Measurements from ENCODE around the gene ZDHHC13. TPM values are rescaled to one million over a fixed set of nuclear protein-coding genes. Genes with fewer than 3 reads are reported as not detected.

The ZDHHC13 gene
- total RNA-seq, 1 donor from 2014 or later: 31.9 TPM

DNA sequence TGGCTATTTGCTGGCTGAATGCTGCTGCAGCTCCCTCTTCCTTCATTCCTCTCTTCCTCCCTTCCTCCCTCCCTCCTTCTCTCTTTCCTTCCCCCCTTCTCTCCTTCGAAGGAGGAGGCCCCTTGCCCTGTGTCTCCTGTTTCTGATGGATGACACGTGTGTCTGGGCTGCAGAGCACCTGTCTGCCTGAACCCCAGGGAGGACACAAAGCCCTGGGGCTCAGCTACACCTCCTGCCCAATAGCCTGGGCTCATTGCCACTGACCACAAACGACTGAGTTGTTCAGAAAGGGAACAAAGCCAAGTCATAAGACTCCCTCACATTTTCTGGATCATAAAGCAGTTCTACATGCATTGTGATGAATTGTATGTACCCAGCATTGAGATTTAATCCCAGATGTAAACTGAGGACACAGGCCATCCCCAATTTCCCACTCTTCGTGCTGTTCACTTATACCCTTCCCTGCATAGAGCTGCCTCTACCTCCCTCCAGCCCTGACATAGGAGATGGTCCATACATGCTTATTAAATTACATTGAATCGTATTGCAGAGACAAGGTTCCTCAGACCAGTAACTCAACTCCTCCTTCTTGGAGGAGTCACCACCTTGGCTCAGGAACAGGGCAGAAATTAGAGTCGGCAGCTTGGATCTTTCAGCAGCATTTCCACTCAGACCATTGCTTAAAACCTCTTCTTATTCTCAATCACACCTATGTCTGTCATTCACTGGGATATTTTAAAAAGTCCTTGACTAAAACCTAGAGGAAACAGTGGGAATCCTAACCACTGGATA lies 83.6 kb downstream of the ZDHHC13 start:
- DNase-seq (ENCODE audit: extremely low read depth, low read depth, low spot score): no peak

DNA sequence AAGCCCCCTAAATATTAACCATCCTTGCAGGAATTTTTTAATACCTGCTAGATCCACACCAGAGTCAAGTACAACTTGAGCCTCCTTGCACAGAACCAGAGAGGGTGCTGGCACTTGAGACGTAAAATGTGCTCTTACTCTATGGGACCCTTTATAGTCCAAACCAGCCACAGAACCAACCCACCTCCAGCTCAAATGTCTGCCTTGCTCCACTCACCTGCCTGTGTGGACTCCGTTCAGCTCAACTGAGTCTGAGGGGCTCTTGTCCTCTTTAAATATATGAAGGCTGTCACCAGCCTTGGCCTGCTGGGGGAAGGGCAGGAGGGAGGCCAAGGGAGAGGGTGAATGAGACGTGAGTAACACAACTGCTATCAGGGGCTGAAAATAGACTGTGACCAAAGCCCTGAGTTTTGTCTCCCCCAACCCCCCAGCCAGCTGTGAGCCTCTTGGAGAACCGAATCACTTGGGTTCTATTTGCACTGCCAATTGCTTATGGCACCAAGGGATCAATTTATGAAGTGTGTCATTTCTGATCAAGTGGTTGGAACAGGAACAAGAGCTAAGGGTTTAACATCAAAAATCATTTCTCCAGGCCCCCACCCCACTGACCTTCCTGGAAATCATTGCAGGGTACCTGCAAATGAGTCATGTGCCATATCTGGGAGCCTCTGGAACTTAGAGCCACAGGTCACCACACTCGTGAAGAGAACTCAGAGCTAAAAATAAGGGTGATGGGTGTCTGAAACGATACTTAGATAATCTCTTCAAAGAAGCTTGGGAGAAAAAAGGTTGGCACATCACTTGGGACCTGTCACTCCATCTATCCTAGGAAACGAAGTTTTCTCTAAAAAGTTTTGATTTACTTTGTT lies 85.0 kb downstream of the ZDHHC13 start, which contains the start of gene CSRP3:
TSS of gene CSRP3 (minus strand) at position 247 of the 869 bp plus-strand sequence. CDS start 9,535 bp downstream, outside the sequence.
- no peak for DNase-seq (ENCODE audit: extremely low read depth, low read depth, low spot score)

DNA sequence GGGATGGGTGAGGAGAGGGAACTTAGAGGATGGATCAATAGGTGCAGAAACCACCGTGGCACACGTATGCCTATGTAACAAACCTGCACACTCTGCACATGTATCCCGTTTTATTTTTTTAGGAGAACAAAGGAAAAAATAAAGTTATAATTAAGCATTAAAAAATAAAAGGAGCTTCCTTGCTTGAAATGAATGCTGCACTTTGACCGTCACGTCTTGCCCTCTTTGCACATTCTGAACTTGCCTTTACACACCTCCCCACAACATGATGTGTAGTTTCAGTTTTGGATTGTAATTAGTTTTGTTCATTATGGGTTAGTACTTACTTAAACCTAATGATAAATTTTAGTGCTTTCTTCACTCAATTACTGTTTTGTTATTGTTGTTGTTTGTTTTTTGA lies 87.9 kb downstream of the ZDHHC13 start:
- no peak for DNase-seq (ENCODE audit: extremely low read depth, low read depth, low spot score)

DNA sequence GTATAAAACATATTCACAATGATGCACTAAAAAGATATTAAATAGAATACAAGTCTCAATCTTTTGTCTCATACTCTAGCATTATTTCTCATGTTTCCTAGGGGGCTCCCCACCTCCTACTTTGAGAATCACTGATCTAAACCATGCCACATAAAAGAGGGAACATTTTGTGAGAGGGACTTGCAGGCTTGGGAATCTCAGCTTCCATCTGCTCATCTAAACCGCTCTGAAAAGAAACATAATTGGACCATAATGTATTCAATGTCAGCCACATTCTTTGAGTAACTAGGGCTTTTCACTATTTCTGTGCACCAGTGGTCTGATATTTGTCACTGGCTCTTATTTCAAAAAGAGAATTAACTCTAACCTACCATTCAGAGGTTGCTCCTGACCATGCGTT lies 91.2 kb downstream of the ZDHHC13 start:
- DNase-seq (ENCODE audit: extremely low read depth, low read depth, low spot score): no peak

DNA sequence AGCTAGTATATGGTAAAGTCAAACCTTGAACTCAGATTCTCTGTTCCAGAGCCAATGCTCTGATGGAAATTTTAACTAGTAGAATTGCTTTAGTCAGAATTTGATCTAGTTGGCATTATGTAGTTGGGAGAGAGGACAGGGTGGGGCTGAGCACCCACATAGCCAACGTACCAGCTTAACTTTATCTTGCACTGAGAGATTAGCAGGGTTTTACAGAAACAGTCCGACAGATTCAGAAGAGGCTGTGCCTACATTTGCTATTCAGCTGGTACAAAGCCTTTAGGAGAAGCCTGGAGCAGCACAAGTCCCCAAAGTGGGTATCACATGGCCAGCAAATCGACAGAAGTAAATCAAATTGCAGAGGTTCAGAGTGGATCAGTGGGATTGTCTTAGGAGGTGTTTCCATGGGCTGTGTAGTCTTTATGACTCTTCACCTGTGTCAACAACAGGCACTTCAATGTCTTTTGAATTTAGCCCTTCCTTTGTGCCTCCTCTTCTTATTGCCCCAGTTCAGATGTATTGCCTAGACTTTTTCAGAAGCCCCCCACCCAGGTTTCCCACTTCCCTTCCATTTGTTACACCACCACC lies 92.1 kb downstream of the ZDHHC13 start:
- DNase-seq (ENCODE audit: extremely low read depth, low read depth, low spot score): no peak

DNA sequence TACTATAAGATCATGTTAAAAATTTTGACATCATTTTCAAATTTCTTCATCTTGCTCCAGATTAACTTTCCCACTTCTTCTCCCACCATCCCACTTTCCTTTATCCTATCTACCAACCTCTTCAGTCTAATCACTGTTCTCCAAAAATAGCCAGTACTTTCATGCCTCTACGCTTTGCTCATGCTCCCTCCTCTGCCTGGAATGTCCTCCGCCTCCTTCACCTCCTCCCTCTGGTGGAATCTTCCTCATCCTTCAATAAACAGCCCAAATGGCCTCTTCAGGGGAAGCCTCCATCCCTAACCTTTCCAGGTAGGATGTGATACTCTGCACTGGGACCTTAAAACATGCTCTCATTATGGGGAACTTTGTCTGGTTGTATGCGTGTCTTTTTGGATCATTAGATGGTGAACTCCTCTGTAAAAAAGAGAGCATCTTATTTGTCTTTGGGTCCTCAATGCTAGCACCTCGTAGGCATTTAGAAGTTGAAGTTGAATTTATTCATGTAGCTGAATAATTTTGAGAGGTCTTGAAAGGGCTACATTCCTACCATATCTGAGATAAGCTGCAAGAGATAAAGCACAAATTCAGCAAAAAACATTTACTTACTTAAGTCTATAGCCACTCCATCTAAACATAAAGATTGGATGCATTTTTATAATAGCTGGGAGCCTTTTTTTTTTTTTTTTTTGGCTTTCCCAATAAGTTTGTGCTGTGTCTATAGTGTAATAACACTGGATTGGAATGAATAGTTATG lies 92.8 kb downstream of the ZDHHC13 start:
- DNase-seq (ENCODE audit: extremely low read depth, low read depth, low spot score): no peak

DNA sequence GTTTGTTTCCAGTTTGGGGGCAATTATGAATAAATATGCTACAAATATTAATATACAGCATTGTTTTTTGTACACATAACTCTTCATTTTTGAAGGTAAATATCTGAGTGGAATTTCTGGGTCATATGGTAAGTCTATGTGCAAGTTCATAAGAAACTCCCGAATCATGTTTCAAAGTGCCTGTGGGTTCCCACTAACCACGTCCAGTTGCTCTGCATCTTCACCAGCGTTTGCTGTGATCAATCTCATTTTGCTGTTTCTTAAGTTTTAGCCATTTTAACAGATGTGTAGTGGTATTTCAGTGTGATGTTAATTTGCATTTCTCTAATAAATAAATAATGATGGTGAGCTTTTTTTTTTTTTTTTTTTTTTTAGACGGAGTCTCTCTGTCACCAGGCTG lies 99.1 kb downstream of the ZDHHC13 start:
- DNase-seq (ENCODE audit: extremely low read depth, low read depth, low spot score): no peak

DNA sequence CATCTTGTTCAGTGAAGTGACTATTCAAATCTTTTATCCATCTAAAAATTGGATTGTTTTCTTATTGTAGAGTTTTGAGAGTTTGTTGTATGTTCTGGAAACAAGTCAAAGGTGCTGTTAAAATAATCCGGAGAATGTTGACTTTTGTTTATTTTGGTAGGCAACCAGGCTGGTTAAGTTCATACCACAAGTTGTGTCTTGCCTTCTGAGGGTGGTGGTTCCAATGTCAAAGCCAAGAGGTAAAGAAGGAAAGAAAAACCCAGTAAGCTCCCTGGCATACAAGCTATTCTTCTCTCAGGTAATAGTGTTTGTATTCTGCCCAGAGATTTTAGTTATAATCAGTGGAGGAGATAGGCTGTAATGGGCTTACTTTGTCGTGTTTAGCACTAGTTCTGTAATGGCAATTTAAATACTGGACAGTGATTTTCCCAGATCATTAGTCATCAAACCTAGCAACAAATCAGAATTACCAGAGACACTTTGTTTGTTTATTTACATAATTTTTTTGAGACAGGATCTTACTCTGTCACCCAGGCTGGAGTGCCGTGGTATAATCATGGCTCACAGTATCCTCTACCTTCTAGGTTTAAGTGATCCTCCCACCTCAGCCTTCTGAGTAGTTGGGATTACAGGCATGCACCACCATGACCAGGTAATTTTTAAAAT lies 99.9 kb downstream of the ZDHHC13 start:
- DNase-seq (ENCODE audit: extremely low read depth, low read depth, low spot score): no peak

DNA sequence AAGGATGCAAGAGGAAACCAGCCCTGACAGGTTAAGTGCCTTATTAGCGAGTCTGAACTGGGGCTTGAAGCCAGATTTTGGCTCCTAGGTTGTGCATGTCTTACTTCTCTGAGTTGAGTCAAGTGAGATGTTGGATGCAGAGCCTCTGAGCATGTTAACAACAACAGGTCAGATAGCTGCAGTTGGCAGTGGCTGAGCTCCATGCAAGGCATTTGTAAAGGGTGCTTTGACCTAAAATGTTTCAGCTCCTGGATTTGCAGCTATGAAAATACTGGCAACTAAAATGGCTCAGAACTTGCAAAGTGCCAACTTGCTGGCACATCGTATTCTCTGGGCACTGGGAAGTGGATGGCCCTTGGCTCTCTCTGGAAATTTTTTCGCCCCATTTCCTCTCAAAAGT lies 101.2 kb downstream of the ZDHHC13 start:
- DNase-seq (ENCODE audit: extremely low read depth, low read depth, low spot score): no peak

DNA sequence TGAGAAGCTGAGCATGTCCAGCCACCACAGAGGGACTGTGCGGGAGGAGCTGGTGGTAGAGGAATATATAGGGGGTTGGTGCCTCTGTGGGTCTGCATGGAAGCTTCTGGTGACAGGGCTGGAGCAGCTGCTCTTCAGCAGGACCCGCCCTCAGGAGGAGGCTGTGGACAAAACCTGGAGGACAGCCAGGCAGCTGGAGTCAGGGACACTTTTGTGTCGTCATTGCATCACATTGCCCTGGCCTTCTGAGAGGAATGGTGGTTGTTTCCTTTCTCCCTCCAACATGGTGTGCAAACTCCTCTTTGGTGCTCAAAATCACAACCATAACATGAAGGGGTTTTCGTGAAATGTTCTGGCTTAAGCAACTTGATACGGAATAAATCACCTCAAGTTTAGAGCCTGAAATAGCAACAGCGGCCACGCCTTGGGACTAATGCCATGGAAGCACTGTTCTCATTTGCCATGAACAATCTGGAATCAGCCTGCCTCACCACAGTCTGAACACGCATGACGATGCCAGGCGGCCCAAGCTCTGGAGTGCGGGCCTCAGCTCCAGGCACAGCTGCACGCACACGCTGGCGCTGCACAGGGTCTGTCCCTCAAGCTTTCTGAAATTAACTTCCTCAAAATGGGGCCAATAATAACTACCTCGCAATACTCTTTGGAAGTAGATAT lies 102.0 kb downstream of the ZDHHC13 start:
- no peak for DNase-seq (ENCODE audit: extremely low read depth, low read depth, low spot score)

DNA sequence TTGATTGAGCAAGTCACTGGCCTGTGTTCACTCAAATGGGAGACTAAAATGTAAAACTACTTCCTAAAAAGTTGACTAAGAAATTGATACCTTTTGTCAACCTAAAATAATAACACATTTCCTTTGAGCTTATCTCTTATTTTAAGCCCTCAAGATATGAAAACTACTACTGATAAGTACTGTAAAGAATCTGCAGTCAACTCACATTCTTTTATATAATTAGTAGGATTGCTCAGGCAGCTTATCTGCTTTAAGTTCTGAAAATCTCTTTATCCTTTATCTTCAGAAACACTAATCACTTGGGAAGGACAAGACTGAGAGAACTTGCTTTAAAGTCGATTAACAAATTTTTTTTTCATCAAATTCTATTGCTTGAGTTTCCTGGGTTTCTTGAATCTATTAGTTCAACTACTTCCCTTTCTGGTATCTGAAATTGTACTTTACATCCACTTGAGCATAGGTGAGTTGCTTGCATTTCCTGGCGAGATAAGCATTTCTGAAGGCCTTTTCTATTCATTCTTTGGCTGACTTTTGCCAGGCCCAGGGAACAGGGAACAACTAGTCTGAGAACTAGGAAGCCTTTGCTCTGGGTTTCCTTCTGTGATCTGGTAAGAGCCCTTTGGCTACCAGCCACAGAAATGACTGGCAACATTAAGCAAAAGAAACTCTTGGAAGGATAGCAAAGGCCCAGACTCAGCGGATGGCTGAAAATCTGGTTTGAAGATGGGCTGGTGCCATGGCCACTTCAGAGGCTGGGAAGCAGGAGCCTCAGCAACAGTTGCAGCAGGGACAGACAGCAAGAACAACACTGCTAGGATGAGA lies 104.1 kb downstream of the ZDHHC13 start:
- DNase-seq (ENCODE audit: extremely low read depth, low read depth, low spot score): no peak

DNA sequence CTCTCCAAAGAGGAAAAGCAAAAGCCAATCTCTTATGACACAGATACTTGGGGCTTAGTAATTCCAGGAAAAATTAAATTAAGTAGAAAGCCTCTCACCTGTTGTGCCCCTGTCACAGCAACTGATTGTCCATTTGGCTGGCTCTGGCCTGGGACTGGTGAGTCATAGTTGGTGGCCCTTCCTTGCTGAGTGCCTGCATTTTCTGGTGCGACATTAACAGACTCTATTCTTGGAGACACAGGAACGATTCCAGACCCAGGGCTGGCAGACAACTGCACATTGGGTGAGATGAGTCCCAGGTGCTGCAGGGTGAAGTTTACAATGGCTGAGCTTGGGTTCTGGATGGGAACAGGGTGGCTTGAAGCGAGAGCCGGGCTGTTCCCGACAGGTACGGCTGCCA lies 108.2 kb downstream of the ZDHHC13 start:
- DNase-seq (ENCODE audit: extremely low read depth, low read depth, low spot score): no peak

DNA sequence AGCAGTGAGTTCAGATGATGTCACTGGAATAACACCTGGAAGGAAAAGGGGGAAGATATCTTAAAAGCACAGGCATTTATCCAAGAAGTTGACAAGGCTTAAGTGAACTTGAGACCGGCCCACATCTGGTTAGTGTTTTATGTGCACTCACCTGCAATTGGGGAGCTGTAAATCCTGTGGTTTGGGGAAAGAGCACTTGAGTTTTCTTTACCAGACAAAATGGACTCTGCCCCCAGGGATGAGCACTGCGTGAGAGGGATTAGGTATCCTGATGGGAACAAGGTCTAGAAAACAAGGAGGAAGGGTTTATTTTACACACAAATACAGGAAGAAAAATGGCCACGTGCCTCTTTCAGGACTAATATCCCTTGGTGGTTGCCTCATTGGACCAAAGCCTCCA lies 108.6 kb downstream of the ZDHHC13 start:
- DNase-seq (ENCODE audit: extremely low read depth, low read depth, low spot score): no peak

Other genes starting within 250 kb of the ZDHHC13 start
- gene MRGPRX1, start 177.8 kb upstream of the ZDHHC13 start, total RNA-seq: not detected in 2 replicates
- not detected in 2 replicates for gene MRGPRX2, start 56.5 kb upstream of the ZDHHC13 start, total RNA-seq
- gene CSRP3, start 84.8 kb downstream of the ZDHHC13 start, total RNA-seq: not detected in 2 replicates
- gene E2F8, start 123.8 kb downstream of the ZDHHC13 start, total RNA-seq: 0.53 and 2.3 TPM in 2 replicates

Measured in glomerular endothelial cell (primary cell).